ENCODE results near the gene CKLF. TPM values are rescaled to one million over a fixed set of nuclear protein-coding genes. Genes with fewer than 3 reads are reported as not detected.

The CKLF gene
- total RNA-seq, 2 donors from 2014 or later, result 20.5 to 28.3 TPM

DNA sequence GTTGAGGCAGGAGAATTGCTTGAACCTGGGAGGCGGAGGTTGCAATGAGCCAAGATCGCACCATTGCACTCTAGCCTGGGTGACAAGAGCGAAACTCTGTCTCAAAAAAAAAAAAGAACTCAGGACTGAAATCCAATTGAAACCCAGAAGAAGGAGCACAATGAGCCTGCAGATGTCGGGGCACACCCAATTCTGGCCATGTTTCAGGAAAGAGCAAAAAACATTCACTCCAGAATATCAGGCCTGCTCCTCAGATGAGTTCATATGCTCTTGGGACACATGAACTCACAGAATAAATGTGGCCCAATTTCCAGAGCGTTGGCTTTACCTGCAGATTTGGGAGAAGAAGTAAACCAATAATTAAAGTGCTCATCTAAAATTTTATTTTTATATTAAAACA is 23.9 kb downstream of the CKLF start:
- no peak for TF ChIP-seq CTCF (IDR thresholded peaks at IDR 0.05)
- TF ChIP-seq POLR2AphosphoS5 (IDR thresholded peaks at IDR 0.05), result no peak
- TF ChIP-seq POLR2A (IDR thresholded peaks at IDR 0.05), result no peak
- H3K27me3 ChIP-seq (replicated peaks; ENCODE audit: insufficient read depth), result no peaks in the 10 kb centered on the region
- DNase-seq (ENCODE audit: low spot score), result no peak
- intact Hi-C loops (cut with DNase I), result no loop called here
- H3K27ac ChIP-seq, result no peak overlapping the region
- whole genome bisulfite sequencing, result 90% methylated on average over 5 of the region's 5 CpGs
- no peaks in the 10 kb centered on the region for H3K4me1 ChIP-seq (replicated peaks)
- H3K36me3 ChIP-seq, result no peaks in the 10 kb centered on the region
- H3K4me3 ChIP-seq, result no peak overlapping the region
- H3K9me3 ChIP-seq, result no peaks in the 10 kb centered on the region

GRCh38 chr16:66578651-66579531 is 26.5 kb downstream of the CKLF start, which contains the start of gene CMTM2:
TSS of gene CMTM2 (plus strand) at chr16:66579463. CDS start at chr16:66579608, 145 bp downstream.
- Histone ChIP-seq H3K27ac (no peak within 1 kb of the TSS), H3K36me3 (no peaks in the 10 kb centered on the region), H3K9me3 (no peaks in the 10 kb centered on the region), H3K27me3 (replicated peaks; ENCODE audit: insufficient read depth) (no peaks in the 10 kb centered on the region), H3K4me1 (replicated peaks) (no peaks in the 10 kb centered on the region), H3K4me3 (peak within 1 kb of the TSS; percentile 5 to 14)
- TF ChIP-seq CTCF (IDR thresholded peaks at IDR 0.05), result no peak
- TF ChIP-seq POLR2A (IDR thresholded peaks at IDR 0.05), result no peak
- no peak for TF ChIP-seq POLR2AphosphoS5 (IDR thresholded peaks at IDR 0.05)
- DNase-seq (ENCODE audit: low spot score), result no peak
- intact Hi-C loops (cut with DNase I), result no loop called here
- 23% methylated on average over 73 of the region's 77 CpGs for WGBS

DNA sequence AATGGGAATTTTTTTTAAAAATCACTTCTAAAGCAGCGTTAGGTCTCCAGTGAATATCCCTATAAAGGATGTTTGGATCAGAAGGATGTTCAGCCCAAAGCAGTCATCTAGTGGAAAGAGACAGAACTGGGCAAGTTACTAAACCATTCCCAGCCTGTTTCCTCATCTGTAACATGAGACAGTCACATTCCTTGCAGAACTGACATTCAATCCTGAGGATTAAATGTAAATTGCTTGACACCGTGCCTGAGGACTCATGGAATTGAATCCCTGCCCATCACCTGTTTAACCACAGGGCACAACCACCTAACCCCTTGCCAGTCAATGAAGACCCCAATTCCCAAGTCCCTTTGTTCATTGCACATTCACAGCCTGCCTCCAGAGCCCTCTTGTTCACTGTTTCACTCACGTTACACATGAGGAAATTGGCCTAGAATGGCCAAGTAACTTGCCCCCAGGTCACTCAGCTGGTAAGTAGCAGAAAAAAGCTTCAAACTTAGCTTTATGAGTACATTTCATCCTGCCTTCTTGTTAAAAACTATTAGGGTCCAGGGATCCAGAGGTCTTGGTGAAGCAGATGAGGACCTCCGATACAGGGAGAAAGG is 28.3 kb downstream of the CKLF start:
- intact Hi-C loops (cut with DNase I), result no loop called here
- WGBS, result 53% methylated on average over 4 of the region's 4 CpGs
- TF ChIP-seq CTCF (IDR thresholded peaks at IDR 0.05) (no peak), POLR2AphosphoS5 (IDR thresholded peaks at IDR 0.05) (no peak), POLR2A (IDR thresholded peaks at IDR 0.05) (no peak)
- Histone ChIP-seq H3K4me3 (no peak overlapping the region), H3K9me3 (no peaks in the 10 kb centered on the region), H3K27ac (no peak overlapping the region), H3K36me3 (no peaks in the 10 kb centered on the region), H3K27me3 (replicated peaks; ENCODE audit: insufficient read depth) (no peaks in the 10 kb centered on the region), H3K4me1 (replicated peaks) (no peaks in the 10 kb centered on the region)
- no peak for DNase-seq (ENCODE audit: low spot score)

- DNase-seq (ENCODE audit: low spot score), result no peak
- Histone ChIP-seq H3K4me3 (no peak overlapping the region), H3K36me3 (no peaks in the 10 kb centered on the region), H3K27ac (no peak overlapping the region), H3K27me3 (replicated peaks; ENCODE audit: insufficient read depth) (no peaks in the 10 kb centered on the region), H3K9me3 (no peaks in the 10 kb centered on the region), H3K4me1 (replicated peaks) (no peaks in the 10 kb centered on the region)
- TF ChIP-seq POLR2AphosphoS5 (IDR thresholded peaks at IDR 0.05), result no peak
- TF ChIP-seq POLR2A (IDR thresholded peaks at IDR 0.05), result no peak
- TF ChIP-seq CTCF (IDR thresholded peaks at IDR 0.05), result no peak
- intact Hi-C loops (cut with DNase I), result no loop called here
- WGBS, result 89% methylated on average over 3 of the region's 3 CpGs
Measured at GRCh38 chr16:66581246-66581952, 29.0 kb downstream of the CKLF start.
